ENCODE measurements around the gene ZNF281. TPM values are rescaled to one million over a fixed set of nuclear protein-coding genes. Genes with fewer than 3 reads are reported as not detected.

Gene ZNF281
- 19.7 and 20.6 TPM in 2 replicates for total RNA-seq

- intact Hi-C loops (cut with micrococcal nuclease): loop anchor here (1.0 to 5.0 kb wide), 12 partner anchors 28 to 612 kb away; partner anchors contain the start of genes DDX59, KIF14 and KIF21B
These were observed at the start of gene ZNF281 for GRCh38 chr1:200409761-200410565. Gene ZNF281, minus strand, starts transcription at chr1:200410036. Its CDS starts 331 bp downstream, at chr1:200409705.

- intact Hi-C loops (cut with micrococcal nuclease): no loop called here
These were observed 48.9 kb upstream of the ZNF281 start for GRCh38 chr1:200458780-200459179.

GRCh38 chr1:200457810-200458209, 48.0 kb upstream of the ZNF281 start:
- intact Hi-C loops (cut with micrococcal nuclease): no loop called here

GRCh38 chr1:200454425-200454824, 44.6 kb upstream of the ZNF281 start:
- intact Hi-C loops (cut with micrococcal nuclease): no loop called here

GRCh38 chr1:200453553-200453905, 43.7 kb upstream of the ZNF281 start:
- intact Hi-C loops (cut with micrococcal nuclease): no loop called here

GRCh38 chr1:200452850-200453552, 43.2 kb upstream of the ZNF281 start:
- intact Hi-C loops (cut with micrococcal nuclease): no loop called here

- intact Hi-C loops (cut with micrococcal nuclease): loop anchor here (1.0 kb wide), 7 partner anchors 10 to 295 kb away; partner anchors contain the start of gene ZNF281
These were observed 38.4 kb upstream of the ZNF281 start for GRCh38 chr1:200448034-200448762.

- intact Hi-C loops (cut with micrococcal nuclease): no loop called here
These were observed 35.4 kb upstream of the ZNF281 start for GRCh38 chr1:200445213-200445612.

GRCh38 chr1:200444478-200444877, 34.6 kb upstream of the ZNF281 start:
- intact Hi-C loops (cut with micrococcal nuclease): no loop called here

- intact Hi-C loops (cut with micrococcal nuclease): no loop called here
These were observed 34.0 kb upstream of the ZNF281 start for GRCh38 chr1:200443860-200444259.

GRCh38 chr1:200442537-200443156, 32.8 kb upstream of the ZNF281 start:
- intact Hi-C loops (cut with micrococcal nuclease): no loop called here

GRCh38 chr1:200442023-200442422, 32.2 kb upstream of the ZNF281 start:
- intact Hi-C loops (cut with micrococcal nuclease): no loop called here

GRCh38 chr1:200438911-200439310, 29.1 kb upstream of the ZNF281 start:
- intact Hi-C loops (cut with micrococcal nuclease): loop anchor here (1.0 kb wide), 3 partner anchors 9 to 44 kb away; partner anchors contain the start of gene ZNF281

GRCh38 chr1:200438413-200438812, 28.6 kb upstream of the ZNF281 start:
- intact Hi-C loops (cut with micrococcal nuclease): loop anchor here (1.0 kb wide), 3 partner anchors 10 to 45 kb away; partner anchors contain the start of gene ZNF281

- intact Hi-C loops (cut with micrococcal nuclease): loop anchor here (1.0 kb wide), 3 partner anchors 11 to 46 kb away; partner anchors contain the start of gene ZNF281
These were observed 27.8 kb upstream of the ZNF281 start for GRCh38 chr1:200437556-200438203.

GRCh38 chr1:200437088-200437487, 27.3 kb upstream of the ZNF281 start:
- intact Hi-C loops (cut with micrococcal nuclease): no loop called here

GRCh38 chr1:200436436-200436835, 26.6 kb upstream of the ZNF281 start:
- intact Hi-C loops (cut with micrococcal nuclease): no loop called here

- intact Hi-C loops (cut with micrococcal nuclease): no loop called here
These were observed 25.5 kb upstream of the ZNF281 start for GRCh38 chr1:200435200-200435780.

GRCh38 chr1:200433586-200433985, 23.8 kb upstream of the ZNF281 start:
- intact Hi-C loops (cut with micrococcal nuclease): no loop called here

- intact Hi-C loops (cut with micrococcal nuclease): no loop called here
These were observed 22.8 kb upstream of the ZNF281 start for GRCh38 chr1:200432586-200432985.

Data from T-helper 1 cell treated with Interleukin-12 subunit alpha and Interleukin-12 subunit beta and Interleukin-4 antibody, amounts not matched to agents 30 ng/mL and 1 ng/mL, for 36 hours (primary cell).